T-cell (primary cell): ENCODE results near the gene APRT. TPM values are rescaled to one million over a fixed set of nuclear protein-coding genes. Genes with fewer than 3 reads are reported as not detected.
"Not testable (repeated sequence)": the region's sequence is repeated elsewhere in the genome, so short reads cannot be mapped to it uniquely, and the experiment has no call there.

Experiments used
- ATAC-seq, 4 experiments: fragments of 200-7000 bp in 3 of 4; fragments of 150-1000 bp in 1 of 4; cut with Tn5 transposase; replicated peaks in 1 of 4; 1 replicate in 3 of 4; 2 replicates in 1 of 4; pipeline ENCODE4 v1.10.0; 2021; ENCODE audit warnings: moderate library complexity in 3 of 4, mild to moderate bottlenecking in 2 of 4, moderate number of reproducible peaks in 1 of 4
- CTCF ChIA-PET, 2 donors: fragments of 300-600 bp; sonication (Branson Sonifier 250); formaldehyde crosslinking; loops; one replicate each; lab custom pipeline; 2022; ENCODE audit warnings: antibody characterized with exemption in 2 of 2; lab: Charles Lee
- POLR2A ChIA-PET, 2 donors: fragments of 300-600 bp; sonication (Branson Sonifier 250); formaldehyde crosslinking; loops; one replicate each; lab custom pipeline; 2022; ENCODE audit warnings: antibody characterized with exemption in 2 of 2; lab: Charles Lee
- DNase-seq, 35 experiments: peaks; one replicate each; pipeline versions ENCODE4 v3.0.0 to v3.0.0-alpha.2; 2013 to 2023
- H3K27ac ChIP-seq: one replicate; pipeline ENCODE4 v1.5.1; 2013; ENCODE audit warnings: low read length
- H3K27me3 ChIP-seq, 2 experiments: replicated peaks in 1 of 2; 1 replicate in 1 of 2; 2 replicates in 1 of 2; pipeline versions ENCODE4 v1.6.1 to v1.7.0; 2013; ENCODE audit warnings: low read length in 1 of 2, mixed read lengths in 1 of 2; ENCODE audit not compliant: control insufficient read depth in 2 of 2, insufficient read depth in 2 of 2; ENCODE audit errors: extremely low read depth in 1 of 2
- H3K36me3 ChIP-seq, 2 donors: 1 replicate in 1 of 2; 2 replicates in 1 of 2; pipeline versions ENCODE4 v1.6.1 to v1.7.0; 2013; ENCODE audit warnings: low read length in 1 of 2; ENCODE audit not compliant: control insufficient read depth in 2 of 2, insufficient read depth in 1 of 2; ENCODE audit errors: extremely low read depth in 1 of 2
- H3K4me1 ChIP-seq, 2 experiments: 1 replicate in 1 of 2; 2 replicates in 1 of 2; pipeline versions ENCODE4 v1.6.1 to v1.7.0; 2013; ENCODE audit warnings: low read length in 2 of 2, mixed read lengths in 1 of 2; ENCODE audit not compliant: insufficient read depth in 2 of 2, control insufficient read depth in 1 of 2; ENCODE audit errors: extremely low read depth in 1 of 2
- H3K4me3 ChIP-seq, 2 donors: 1 replicate in 1 of 2; 2 replicates in 1 of 2; pipeline versions ENCODE4 v1.5.1 to v1.7.0; 2013; ENCODE audit warnings: mild to moderate bottlenecking in 2 of 2, low read length in 1 of 2, moderate library complexity in 1 of 2; ENCODE audit not compliant: control insufficient read depth in 1 of 2; ENCODE audit errors: extremely low read depth in 1 of 2
- H3K9me3 ChIP-seq: 2 replicates; pipeline ENCODE4 v1.7.0; 2013
- H3K27ac Mint-ChIP-seq, 2 donors: one replicate each; pipeline ENCODE4 v1.8.0; 2020 to 2021; ENCODE audit warnings: mild to moderate bottlenecking in 2 of 2, mixed read lengths in 2 of 2
- H3K27me3 Mint-ChIP-seq, 2 donors: one replicate each; pipeline ENCODE4 v1.8.0; 2021 to 2022; ENCODE audit warnings: mixed read lengths in 2 of 2
- H3K36me3 Mint-ChIP-seq: one replicate; pipeline ENCODE4 v1.8.0; 2021; ENCODE audit warnings: mixed read lengths
- H3K4me1 Mint-ChIP-seq, 3 donors: one replicate each; pipeline ENCODE4 v1.8.0; 2020 to 2022; ENCODE audit warnings: mixed read lengths in 3 of 3, mild to moderate bottlenecking in 1 of 3
- H3K4me3 Mint-ChIP-seq, 3 donors: one replicate each; pipeline ENCODE4 v1.8.0; 2020 to 2022; ENCODE audit warnings: mild to moderate bottlenecking in 3 of 3, mixed read lengths in 3 of 3, moderate library complexity in 3 of 3
- H3K9me3 Mint-ChIP-seq, 3 donors: one replicate each; pipeline ENCODE4 v1.8.0; 2020 to 2022; ENCODE audit warnings: mixed read lengths in 3 of 3
- WGBS: methylation state at CpG from one replicate; pipeline ENCODE4 v1.1.5; 2013; ENCODE audit warnings: missing lambda C conversion rate; ENCODE audit not compliant: insufficient coverage; 5-methylcytosine and 5-hydroxymethylcytosine counted together
- total RNA-seq, 35 experiments: library from RNA in 6 of 35; stranded (reverse) in 6 of 35; fragments of 120-200 nt in 1 of 35; gene quantifications; one replicate each; pipeline versions ENCODE4 v1.2.1 to v1.2.4 and lab custom pipeline; 2013 to 2026

APRT gene
- total RNA-seq, 5 donors from 2014 or later (not counting 1 experiment from before 2014, with no cell fraction given) = 166 to 245 (median 228) TPM

DNA sequence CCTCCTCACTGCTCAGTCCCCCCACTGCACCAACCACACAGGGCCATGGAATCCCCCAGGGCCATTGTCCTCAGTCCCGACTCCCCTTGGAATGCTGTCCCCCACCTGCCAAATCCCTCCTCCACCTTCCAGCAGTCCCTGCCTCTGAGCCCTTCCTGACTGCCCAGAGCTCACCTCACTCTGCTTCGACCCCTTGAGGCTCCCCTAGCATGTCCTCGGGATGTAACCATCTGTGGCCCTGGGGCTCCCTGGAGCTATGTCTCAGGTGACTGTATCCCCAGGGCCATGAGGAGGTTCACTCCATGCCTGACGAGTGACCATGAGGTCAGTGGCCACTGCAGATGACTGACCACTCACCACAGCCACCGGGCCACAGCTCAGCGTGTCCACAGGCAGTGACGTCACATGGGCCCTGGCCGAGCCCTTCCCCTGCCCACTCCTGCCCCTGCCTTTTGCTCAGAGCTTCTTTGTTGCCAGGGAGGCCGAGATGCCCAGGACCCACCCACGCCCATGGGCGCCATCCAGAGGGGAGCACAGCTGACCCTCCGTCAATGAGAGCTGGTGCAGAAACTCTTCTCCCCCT lies 19.0 kb downstream of the APRT start:
- H3K36me3 ChIP-seq = no peaks in the 10 kb centered on the region
- Mint-ChIP-seq H3K4me3 (peak overlapping the region in 1 of 3 donors; percentile 71), H3K36me3 (no peaks in the 10 kb centered on the region), H3K27ac (peak overlapping the region; percentile 84), H3K9me3 (no peaks in the 10 kb centered on the region), H3K27me3 (no peaks in the 10 kb centered on the region), H3K4me1 (peaks cover 43 to 59% (median 57%) of the 10 kb centered on the region in 3 donors)
- peaks cover 46 to 79% of the 10 kb centered on the region in 2 experiments for H3K4me1 ChIP-seq
- peak overlapping the region in 1 of 2 donors; percentile 29 for H3K4me3 ChIP-seq
- no peaks in the 10 kb centered on the region for H3K9me3 ChIP-seq
- no peak for ATAC-seq
- POLR2A ChIA-PET = interaction anchor here in 1 of 2 donors (0.6 kb wide), 1 partner anchor 423 kb away, joined by 3 read pairs; no protein-coding TSS in a partner anchor
- CTCF ChIA-PET = interaction anchor here in 1 of 2 donors (0.6 kb wide), 2 partner anchors 38 to 55 kb away, joined by 3 to 4 read pairs; no protein-coding TSS in a partner anchor
- no peak for DNase-seq
- peak overlapping the region; percentile 68 for H3K27ac ChIP-seq
- H3K27me3 ChIP-seq = no peaks in the 10 kb centered on the region
- WGBS = 90% methylated on average over 11 of the region's 12 CpGs

DNA sequence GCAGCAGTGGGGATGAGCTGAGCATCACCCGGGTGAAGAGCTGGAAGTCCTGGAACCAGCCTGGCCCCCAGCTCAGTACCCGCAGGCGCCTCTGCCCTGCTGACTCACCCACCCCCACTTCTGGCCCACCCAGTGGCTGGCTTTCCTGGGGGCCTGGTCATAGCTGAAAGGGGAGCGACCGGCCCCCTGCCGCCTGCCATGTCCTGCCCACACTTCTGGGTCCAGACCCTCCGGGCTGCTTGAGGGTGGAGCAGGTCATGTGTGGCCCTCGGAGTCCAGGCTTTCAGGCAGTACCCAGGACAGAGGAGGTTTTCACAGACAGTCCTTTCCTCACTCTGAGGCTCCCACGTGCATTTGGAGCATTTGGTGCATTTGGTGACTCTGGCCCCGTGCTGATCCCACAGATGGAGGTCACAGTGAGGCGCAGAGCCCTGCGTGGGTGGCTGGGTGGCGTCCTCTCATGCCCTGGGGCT lies 19.6 kb downstream of the APRT start:
- peak overlapping the region; percentile 68 for H3K27ac ChIP-seq
- Mint-ChIP-seq H3K4me3 (peak overlapping the region in 1 of 3 donors; percentile 63), H3K27me3 (no peaks in the 10 kb centered on the region), H3K4me1 (peaks cover 43 to 59% (median 57%) of the 10 kb centered on the region in 3 donors), H3K27ac (peak overlapping the region; percentile 84), H3K36me3 (no peaks in the 10 kb centered on the region), H3K9me3 (no peaks in the 10 kb centered on the region)
- H3K9me3 ChIP-seq = no peaks in the 10 kb centered on the region
- peaks cover 46 to 79% of the 10 kb centered on the region in 2 experiments for H3K4me1 ChIP-seq
- H3K27me3 ChIP-seq = no peaks in the 10 kb centered on the region
- DNase-seq (no peak), ATAC-seq (no peak)
- 76% methylated on average over 7 of the region's 13 CpGs for WGBS
- ChIA-PET CTCF (interaction anchor here (0.5 to 0.6 kb wide), 3 partner anchors 38 to 54 kb away, joined by 3 to 4 read pairs (median 4); no protein-coding TSS in a partner anchor), POLR2A (interaction anchor here in 1 of 2 donors (0.6 kb wide), 1 partner anchor 424 kb away, joined by 3 read pairs; no protein-coding TSS in a partner anchor)
- H3K4me3 ChIP-seq = no peak overlapping the region
- no peaks in the 10 kb centered on the region for H3K36me3 ChIP-seq

DNA sequence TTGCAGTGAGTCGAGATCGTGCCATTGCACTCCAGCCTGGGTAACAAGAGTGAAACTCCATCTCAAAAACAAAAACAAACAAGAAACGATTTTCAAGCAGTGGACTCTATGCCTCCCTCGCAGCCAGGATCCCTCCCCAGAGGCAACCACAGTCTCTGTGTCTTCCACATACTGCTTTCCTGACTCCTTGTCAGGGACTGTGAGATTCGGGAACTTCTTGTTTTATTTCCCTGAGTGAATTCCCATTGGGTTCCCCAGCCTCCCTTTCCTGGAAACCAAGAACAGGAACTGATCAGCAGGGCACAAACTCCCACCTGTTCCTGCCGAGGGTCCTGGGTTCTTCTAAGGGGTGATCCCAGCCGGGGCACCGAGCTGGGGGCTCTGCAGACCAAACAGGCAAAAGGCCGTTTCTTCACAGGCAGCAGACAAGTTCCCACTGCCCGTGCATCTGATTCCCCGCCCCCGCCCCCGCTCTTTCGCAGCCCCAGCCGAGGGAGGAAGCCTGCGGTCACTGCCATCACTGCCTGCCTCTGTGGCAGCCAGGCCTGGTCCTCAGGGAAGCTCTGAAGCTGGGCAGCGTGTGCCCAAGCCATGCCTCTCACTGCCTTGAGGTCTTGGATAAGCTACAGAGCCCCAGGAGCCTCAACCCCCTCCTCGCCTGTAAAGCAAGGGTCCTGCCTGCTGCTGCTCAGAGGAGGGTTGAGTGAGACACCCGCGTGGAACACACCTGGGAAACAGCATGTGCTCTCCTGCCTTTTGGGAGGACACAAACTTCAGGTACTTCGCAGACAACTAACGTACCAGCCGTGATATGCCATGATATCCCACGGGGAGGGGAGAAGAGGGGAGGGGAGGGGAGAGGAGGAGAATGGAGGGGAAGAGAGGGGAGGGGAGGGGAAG lies 21.2 kb downstream of the APRT start:
- Mint-ChIP-seq H3K4me1 (peaks cover 42 to 55% (median 51%) of the 10 kb centered on the region in 3 donors), H3K9me3 (no peaks in the 10 kb centered on the region), H3K27me3 (no peaks in the 10 kb centered on the region), H3K27ac (peak overlapping the region; percentile 90 to 93), H3K4me3 (peak overlapping the region; percentile 41 to 63 (median 50)), H3K36me3 (no peaks in the 10 kb centered on the region)
- CTCF ChIA-PET = no interaction called here
- Histone ChIP-seq H3K27me3 (no peaks in the 10 kb centered on the region), H3K36me3 (no peaks in the 10 kb centered on the region), H3K4me3 (peak overlapping the region; percentile 23 to 28), H3K4me1 (peaks cover 46 to 70% of the 10 kb centered on the region in 2 experiments), H3K9me3 (no peaks in the 10 kb centered on the region), H3K27ac (peak overlapping the region; percentile 73)
- ATAC-seq (peak; percentile 68 to 79 (median 74)), DNase-seq (peak in 29 of 35 experiments; percentile 39 to 80 (median 55))
- POLR2A ChIA-PET = no interaction called here
- 3% methylated on average over 19 of the region's 24 CpGs for WGBS

DNA sequence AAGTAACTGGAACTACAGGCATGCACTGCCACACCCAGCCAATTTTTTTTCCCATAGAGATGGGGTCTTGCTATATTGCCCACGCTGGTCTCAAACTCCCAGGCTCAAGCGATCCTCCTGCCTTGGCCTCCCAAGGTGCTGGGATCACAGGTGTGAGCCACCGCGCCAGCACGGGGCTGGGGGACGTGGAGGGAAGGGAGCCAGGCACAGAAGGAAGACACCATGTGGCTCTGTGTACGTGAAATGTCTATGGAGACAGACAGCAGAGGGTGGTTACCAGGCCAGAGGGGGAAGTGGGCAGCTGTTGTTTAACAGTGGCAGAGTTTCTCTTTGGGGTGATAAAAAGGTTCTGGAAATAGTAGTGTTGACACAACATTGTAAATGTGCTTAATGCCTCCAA lies 22.1 kb downstream of the APRT start:
- no peaks in the 10 kb centered on the region for H3K36me3 ChIP-seq
- Mint-ChIP-seq H3K36me3 (no peaks in the 10 kb centered on the region), H3K4me3 (peak overlapping the region in 1 of 3 donors; percentile 63), H3K4me1 (peaks cover 33 to 46% (median 42%) of the 10 kb centered on the region in 3 donors), H3K27me3 (no peaks in the 10 kb centered on the region), H3K9me3 (no peaks in the 10 kb centered on the region), H3K27ac (peak overlapping the region; percentile 90 to 93)
- H3K27me3 ChIP-seq = no peaks in the 10 kb centered on the region
- ATAC-seq (no peak), DNase-seq (no peak)
- H3K4me3 ChIP-seq = no peak overlapping the region
- CTCF ChIA-PET = no interaction called here
- no peaks in the 10 kb centered on the region for H3K9me3 ChIP-seq
- peak overlapping the region; percentile 29 for H3K27ac ChIP-seq
- POLR2A ChIA-PET = no interaction called here
- peaks cover 40 to 61% of the 10 kb centered on the region in 2 experiments for H3K4me1 ChIP-seq
- WGBS = 57% methylated on average over 3 of the region's 7 CpGs

DNA sequence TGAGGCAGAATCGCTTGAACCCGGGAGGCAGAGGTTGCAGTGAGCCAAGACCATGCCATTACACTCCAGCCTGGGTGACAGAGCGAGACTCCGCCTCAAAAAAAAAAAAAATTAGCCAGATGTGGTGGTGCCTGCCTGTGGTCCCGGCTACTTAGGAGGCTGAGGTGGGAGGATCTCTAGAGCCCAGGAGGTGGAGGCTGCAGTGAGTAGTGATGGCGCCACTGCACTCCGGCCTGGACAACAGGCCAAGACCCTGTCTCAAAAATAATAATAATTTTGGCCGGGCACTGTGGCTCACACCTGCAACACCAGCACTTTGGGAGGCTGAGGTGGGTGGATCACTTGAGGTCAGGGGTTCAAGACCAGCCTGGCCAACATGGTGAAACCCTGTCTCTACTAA lies 23.0 kb downstream of the APRT start:
- H3K4me1 Mint-ChIP-seq = peaks cover 31 to 43% (median 38%) of the 10 kb centered on the region in 3 donors
- CTCF ChIA-PET = not testable (repeated sequence)

More for the DNA sequence above, 23.0 kb downstream of the APRT start:
- H3K27ac ChIP-seq, H3K9me3 Mint-ChIP-seq, H3K36me3 ChIP-seq, H3K4me3 ChIP-seq, H3K27me3 ChIP-seq, DNase-seq, POLR2A ChIA-PET, H3K27me3 Mint-ChIP-seq, H3K27ac Mint-ChIP-seq, H3K36me3 Mint-ChIP-seq, H3K4me3 Mint-ChIP-seq, ATAC-seq, H3K9me3 ChIP-seq: not testable (repeated sequence)
- 95% methylated on average over 4 of the region's 8 CpGs for WGBS
- peaks cover 34 to 58% of the 10 kb centered on the region in 2 experiments for H3K4me1 ChIP-seq
